SK-N-SH (cell line): ENCODE measurements around the gene HS3ST1.

Experiments used
- FOXJ3 ChIP-seq: sonication (generic); formaldehyde crosslinking; IDR thresholded peaks from 2 replicates; pipeline ENCODE4 v1.5.1; 2020; ENCODE audit warnings: mild to moderate bottlenecking, missing genetic modification reagents
- TAF1 ChIP-seq: IDR thresholded peaks from 2 replicates; pipeline ENCODE4 v1.6.1; 2012; ENCODE audit warnings: low read depth, mild to moderate bottlenecking, low read length, moderate library complexity, borderline replicate concordance

GRCh38 chr4:11424000-11424399 is 4.7 kb downstream of the HS3ST1 start:
- TF ChIP-seq TAF1: no peak
- no peak for TF ChIP-seq FOXJ3
